RWPE1 (cell line): Measurements from ENCODE around the gene SLTM.
"Not testable (repeated sequence)": the region's sequence is repeated elsewhere in the genome, so short reads cannot be mapped to it uniquely, and the experiment has no call there.

Experiments
- CTCF ChIA-PET: fragments of 350-600 bp; sonication (Branson Sonifier 250); formaldehyde crosslinking; extraction: SDS; loops from one replicate; lab custom pipeline; 2021; lab: Yijun Ruan, JAX
- POLR2A ChIA-PET: fragments of 400-600 bp; formaldehyde crosslinking; extraction: SDS; loops from one replicate; lab custom pipeline; 2020; ENCODE audit warnings: antibody characterized with exemption; ENCODE audit not compliant: low non-redundant PET; lab: Yijun Ruan, JAX
- DNase-seq: peaks from one replicate; pipeline ENCODE4 v3.0.0; 2012; ENCODE audit warnings: low spot score
- H3K27ac ChIP-seq: fragments of 450-650 bp; 2 replicates; pipeline ENCODE4 v1.5.1; 2017
- CTCF ChIP-seq: fragments of 450-650 bp; conservative IDR thresholded peaks from 2 replicates; pipeline ENCODE4 v1.5.1; 2017; ENCODE audit warnings: low read depth, mild to moderate bottlenecking

The SLTM gene

GRCh38 chr15:58900631-58901030 lies 32.8 kb downstream of the SLTM start:
- ChIA-PET CTCF (interaction anchor here (0.6 kb wide), 2 partner anchors 39 to 1179 kb away, joined by 3 to 4 read pairs; no protein-coding TSS in a partner anchor), POLR2A (no interaction called here)
- no peak overlapping the region for H3K27ac ChIP-seq
- DNase-seq: no peak
- no peak for TF ChIP-seq CTCF

- ChIA-PET CTCF (no interaction called here), POLR2A (no interaction called here)
These were observed 35.3 kb downstream of the SLTM start for GRCh38 chr15:58898150-58898680.

GRCh38 chr15:58889363-58889762 lies 44.1 kb downstream of the SLTM start:
- no peak for DNase-seq
- ChIA-PET CTCF (no interaction called here), POLR2A (no interaction called here)
- no peak for TF ChIP-seq CTCF
- no peak overlapping the region for H3K27ac ChIP-seq

More at GRCh38 chr15:58898150-58898680, 35.3 kb downstream of the SLTM start:
- no peak for TF ChIP-seq CTCF
- DNase-seq: no peak
- no peak overlapping the region for H3K27ac ChIP-seq

GRCh38 chr15:58886921-58887320 lies 46.6 kb downstream of the SLTM start:
- POLR2A ChIA-PET: no interaction called here

GRCh38 chr15:58883926-58884325 lies 49.6 kb downstream of the SLTM start:
- CTCF ChIA-PET, POLR2A ChIA-PET, H3K27ac ChIP-seq, DNase-seq: not testable (repeated sequence)

More at GRCh38 chr15:58886921-58887320, 46.6 kb downstream of the SLTM start:
- DNase-seq: no peak
- CTCF ChIA-PET: no interaction called here
- no peak overlapping the region for H3K27ac ChIP-seq
- no peak for TF ChIP-seq CTCF

- ChIA-PET POLR2A (interaction anchor here (0.7 kb wide), 1 partner anchor 35 kb away, joined by 5 read pairs; no protein-coding TSS in a partner anchor), CTCF (no interaction called here)
- no peak for TF ChIP-seq CTCF
- no peak for DNase-seq
- no peak overlapping the region for H3K27ac ChIP-seq
These were observed 51.2 kb downstream of the SLTM start for GRCh38 chr15:58882243-58882642.

GRCh38 chr15:58880320-58880719 lies 53.2 kb downstream of the SLTM start:
- POLR2A ChIA-PET: no interaction called here
- peak overlapping the region; percentile 29; the same call in 1 of the 2 replicates for H3K27ac ChIP-seq
- DNase-seq: no peak
- CTCF ChIA-PET: no interaction called here
- no peak for TF ChIP-seq CTCF
